GM19463 (cell line): ENCODE data around the gene SLC9A8.
"Not testable (repeated sequence)": the region's sequence is repeated elsewhere in the genome, so short reads cannot be mapped to it uniquely, and the experiment has no call there.

Source experiments
- ATAC-seq: cut with Tn5 transposase; IDR thresholded peaks from one replicate; pipeline ENCODE4 v1.9.1; 2021; ENCODE audit warnings: mild to moderate bottlenecking, moderate library complexity; ENCODE audit not compliant: unreplicated experiment

SLC9A8 gene

DNA sequence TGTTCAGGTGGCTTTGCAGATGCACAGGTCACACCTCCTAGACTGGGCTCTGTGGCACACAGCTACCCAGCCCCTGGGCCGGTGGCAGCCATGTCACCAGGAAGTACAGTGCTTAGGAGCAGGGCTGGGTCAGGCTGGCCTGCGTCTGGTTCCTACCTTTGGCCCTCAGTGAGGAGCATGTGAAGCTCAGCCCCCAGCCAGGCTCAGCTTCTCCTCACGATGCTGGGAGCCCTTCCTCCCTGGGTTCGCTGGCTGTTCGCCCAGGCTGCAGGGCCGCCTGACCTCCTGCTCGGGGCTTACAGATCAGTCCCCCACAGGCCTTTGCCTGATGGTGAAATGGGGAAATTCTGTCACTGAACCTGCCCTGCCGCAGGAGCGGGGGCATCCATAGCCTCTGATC, 79.6 kb downstream of the SLC9A8 start:
- no peak for ATAC-seq

DNA sequence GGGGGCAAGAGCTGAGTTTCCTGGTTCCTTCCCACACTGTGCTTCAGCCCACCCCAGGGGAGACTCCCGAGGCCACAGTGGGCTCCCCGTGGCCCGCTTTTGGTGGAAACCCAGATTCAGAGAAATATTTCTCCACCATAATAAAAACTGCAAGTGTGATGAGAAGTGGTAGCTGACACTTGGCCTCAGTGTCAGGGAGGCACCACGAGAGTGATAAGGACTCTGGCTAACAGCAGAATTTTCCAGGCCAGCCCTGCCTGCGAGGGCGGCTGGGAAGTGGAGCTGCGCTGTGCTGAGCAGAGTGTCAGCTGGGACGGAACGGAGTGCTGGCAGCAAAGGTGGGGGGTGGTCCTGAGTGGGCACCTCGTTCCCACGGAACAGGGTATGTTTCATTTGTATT, 80.2 kb downstream of the SLC9A8 start:
- ATAC-seq, result no peak

DNA sequence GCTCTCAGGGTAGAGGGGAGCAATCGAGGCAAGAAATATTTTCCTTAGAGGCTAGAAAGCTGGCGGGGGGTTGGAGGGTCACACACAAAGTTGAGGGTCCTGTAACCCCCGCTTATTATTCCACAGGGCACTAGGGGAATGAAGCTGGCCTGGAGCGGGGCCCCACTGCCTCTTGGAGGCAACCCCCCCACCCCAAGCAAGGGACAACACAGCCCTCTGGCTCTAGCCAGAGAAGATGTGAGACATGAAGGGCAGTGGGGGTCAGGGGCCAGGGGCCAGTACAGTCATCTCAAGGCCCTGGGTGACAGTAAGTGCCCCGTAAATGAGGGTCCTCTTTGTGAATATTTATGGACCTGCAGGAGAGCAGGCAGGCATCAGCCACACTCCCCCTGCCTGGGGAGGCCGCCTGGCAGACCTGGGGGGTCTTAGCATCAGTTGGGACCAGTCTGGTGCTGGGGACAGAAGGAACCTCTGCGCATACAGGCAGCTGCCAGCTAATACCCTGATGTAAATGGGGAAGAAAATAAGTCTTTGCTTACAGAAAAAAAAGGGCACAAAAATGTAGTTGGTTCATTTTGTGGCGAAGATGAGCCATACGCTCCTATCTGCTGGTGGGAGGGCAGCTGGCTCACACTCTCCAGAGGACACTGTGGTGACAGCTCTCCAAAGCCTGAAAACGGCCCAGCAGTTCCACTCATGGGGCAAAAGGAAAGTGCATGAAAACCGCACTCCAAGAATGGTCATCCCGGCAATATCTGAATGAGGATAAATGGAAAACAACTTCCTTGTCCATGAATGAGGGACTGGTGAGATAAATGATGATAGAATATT, 80.8 kb downstream of the SLC9A8 start:
- ATAC-seq, result no peak

DNA sequence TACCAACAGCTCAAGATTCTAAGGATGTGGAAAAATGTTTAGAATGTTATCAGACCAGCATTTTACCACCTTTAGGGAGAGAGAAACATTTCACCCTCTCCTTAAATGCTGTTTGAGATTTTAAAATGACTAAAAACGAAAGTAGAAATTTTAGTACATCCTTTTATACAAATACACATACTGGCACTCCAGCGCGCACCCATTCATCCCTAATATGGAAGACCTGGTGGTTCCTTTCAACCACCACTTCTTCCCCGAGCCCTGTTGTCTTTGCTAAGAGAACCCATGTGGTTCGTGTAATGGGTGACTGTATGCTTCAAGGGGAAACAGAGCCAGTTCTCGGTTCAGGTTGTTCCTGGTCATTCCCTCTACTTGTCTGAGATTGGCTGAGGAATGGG, 81.4 kb downstream of the SLC9A8 start:
- no peak for ATAC-seq

DNA sequence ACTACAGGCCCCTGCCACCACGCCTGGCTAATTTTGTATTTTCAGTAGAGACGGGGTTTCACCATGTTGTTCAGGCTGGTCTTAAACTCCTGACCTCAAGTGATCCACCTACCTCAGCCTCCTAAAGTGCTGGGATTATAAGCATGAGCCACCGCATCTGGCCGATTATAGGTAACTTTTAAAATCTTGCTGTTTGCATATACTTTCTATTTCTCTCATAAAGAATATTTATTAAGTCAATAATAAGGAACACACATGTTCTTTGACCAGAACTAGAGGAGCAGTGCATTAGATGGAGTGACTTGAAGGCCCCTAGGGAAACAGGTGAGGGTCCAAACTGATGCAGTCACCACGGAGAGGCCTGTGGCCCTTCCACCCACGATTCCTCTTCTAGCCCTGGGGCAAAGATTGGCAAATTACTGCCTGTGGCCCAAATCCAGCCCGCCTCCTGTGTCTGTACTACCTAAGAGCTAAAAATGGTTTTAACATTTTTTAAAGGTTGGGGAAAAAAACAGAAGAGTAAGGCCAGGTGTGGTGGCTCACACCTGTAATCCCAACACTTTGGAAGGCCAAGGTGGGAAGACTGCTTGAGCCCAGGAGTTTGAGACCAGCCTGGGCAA, 83.0 kb downstream of the SLC9A8 start:
- ATAC-seq, result not testable (repeated sequence)

DNA sequence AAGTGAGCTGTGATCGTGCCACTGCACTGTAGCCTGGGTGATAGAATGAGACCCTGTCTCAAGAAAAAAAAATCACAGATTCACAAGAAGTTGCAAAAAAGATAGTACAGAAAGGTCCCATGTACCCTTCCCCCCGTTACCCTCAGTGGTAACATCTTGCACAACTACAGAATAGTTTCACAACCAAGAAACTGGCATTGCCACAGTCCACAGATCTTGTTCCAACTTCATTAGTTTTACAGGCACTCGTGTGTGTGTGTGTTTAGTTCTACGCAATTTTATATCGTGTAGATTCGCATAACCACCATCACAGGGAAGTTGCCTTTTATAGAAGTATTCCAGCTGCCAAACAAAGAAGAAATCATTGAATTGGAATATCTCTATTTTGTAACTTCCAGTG, 83.6 kb downstream of the SLC9A8 start:
- ATAC-seq, result no peak

DNA sequence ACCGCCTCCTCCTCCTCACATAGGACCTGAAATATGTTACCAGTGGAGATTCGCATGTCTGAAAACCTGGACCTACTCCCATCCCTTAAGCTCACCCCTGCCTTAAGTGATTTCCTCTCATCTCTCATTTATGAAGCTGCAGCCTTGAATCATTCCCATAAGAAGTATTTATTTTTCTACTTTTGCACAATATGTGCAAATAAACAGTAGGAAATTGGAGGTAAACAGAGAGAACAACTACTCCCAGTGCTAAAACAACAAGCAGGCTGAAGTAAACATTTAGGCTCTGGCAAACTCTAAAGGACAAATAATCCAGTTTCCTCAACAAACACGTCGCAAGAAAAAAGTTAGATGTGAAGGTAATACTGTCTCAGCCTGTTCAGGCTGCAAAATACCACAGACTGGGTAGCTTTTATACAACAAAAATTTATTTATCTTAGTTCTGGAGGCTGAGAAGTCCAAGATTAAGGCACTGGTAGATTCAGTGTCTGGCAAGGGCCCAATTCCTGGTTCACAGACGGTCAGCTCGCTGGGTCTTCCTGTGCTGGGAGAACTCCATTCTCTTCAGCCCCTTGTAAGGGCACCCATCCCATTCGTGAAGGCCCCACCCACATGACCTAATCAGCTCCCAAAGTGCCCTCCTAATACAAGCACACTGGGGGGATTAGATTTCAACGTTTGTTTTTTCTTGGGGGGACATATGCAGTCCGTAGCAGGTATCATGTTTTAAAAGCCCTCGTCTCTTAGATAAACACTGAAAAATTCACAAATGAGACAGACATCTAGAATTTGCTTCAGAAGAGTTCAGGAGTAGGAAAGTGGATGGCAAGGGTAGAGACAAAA, 87.1 kb downstream of the SLC9A8 start:
- no peak for ATAC-seq

DNA sequence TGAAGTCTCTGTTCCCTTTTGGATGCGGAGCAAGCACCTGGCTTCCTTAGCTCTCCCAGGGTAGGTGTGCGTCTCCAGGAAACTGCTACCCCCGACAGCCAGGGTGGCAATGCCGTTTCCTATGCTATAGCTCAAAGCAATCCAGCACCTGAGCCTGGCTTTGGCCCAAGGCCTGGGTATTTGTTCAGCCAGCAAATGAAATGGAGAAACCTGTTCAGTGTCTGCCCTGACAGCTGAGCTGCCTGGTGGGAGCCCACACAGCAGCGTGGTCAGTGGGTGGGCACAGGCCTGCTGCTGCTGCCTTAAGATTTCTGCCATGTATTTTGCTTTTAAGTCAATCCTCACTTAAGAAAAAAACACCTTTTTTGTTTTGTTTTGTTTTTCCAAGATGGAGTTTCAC, 89.0 kb downstream of the SLC9A8 start:
- no peak for ATAC-seq

DNA sequence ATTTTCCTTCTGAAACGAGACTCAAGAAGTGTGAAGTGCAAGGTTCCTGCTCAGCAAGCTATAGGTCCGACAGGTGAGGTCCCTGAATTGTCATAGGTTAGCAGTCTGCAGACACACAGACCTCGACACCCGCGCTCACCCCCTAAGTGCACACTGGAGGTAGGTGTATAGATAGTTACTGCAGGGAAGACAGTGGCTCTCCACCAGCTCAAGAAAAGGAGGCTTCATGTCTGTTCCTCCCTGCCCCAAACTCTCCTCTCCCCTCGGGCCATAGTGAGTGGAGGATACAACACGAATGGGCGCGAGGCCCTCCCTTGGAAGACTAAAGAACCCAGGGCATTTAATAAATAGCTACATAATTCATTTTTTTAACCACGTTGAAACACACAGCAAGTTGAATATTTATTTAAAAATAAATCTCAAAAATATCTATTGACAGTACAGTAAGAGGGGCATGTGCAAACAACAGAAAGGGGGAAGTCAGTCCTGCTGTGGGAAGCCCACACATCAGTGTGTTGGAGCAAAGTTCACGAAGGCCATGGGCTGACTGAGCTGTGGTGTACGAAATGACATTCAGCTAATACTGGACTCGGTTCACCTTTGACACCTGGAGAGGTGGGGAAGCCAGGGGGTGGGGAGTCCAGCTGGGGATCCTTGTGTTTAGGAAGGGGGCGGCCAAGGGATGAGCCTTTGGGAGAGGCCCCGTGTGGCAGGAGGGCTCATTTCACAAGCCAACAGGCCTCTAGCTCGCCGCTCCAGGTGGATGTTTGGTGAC, 92.0 kb downstream of the SLC9A8 start:
- no peak for ATAC-seq

DNA sequence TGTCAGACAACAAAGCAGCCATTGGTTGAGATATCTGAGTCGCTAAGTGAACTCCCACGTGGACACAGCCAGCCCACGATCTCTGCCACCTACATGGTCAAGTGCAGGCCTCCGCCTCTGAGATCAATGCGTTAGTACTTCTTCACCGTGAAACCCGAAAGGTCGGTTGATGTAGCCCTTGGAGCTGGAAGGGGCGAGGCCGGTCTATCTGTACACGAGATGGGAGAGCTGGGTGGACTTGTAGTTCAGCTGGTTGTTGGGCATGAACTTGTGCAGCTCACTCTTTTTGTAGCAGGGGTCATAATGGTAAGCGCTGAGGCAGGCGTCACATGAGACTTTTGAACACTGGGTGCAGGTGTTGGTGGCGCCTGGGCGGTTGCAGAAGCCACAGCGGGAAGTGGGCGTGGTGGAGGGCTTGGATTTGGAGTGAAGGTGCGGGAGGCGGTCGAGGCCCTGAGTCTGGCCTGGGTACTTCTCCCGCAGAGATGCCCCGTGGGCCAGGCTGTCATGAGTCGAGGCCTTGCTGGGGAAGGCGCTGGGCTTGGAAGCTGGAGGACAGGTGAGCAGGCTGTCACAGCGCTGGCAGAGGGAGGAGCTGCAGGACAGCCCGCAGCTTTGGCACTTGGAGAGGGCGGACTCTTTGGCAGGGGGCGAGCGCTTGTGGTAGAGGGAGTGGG, 92.9 kb downstream of the SLC9A8 start:
- no peak for ATAC-seq

DNA sequence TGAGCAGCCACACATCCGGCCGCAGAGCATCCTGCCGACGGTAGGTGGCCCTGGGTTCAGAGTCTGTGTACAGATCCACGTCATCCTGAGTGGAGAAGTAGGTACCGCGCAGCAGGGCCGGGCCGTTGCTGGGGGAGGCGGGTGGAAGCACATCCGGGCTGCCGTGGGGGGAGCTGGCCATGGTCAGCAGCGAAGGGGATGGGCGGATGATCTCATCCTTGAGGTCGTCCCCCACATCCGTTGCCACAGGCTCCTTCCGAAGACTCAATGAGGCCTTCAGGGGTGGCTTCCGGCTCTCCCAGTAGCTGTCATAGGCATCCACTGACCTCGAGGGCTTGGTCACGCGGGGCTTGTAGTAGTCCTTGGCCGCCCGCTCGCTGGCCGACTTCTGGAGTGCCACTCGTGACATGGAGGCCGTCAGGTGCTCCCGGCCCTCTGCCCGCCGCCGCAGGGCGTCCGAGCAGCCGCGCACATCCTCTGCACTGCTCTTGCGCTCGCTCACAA, 93.5 kb downstream of the SLC9A8 start:
- no peak for ATAC-seq

DNA sequence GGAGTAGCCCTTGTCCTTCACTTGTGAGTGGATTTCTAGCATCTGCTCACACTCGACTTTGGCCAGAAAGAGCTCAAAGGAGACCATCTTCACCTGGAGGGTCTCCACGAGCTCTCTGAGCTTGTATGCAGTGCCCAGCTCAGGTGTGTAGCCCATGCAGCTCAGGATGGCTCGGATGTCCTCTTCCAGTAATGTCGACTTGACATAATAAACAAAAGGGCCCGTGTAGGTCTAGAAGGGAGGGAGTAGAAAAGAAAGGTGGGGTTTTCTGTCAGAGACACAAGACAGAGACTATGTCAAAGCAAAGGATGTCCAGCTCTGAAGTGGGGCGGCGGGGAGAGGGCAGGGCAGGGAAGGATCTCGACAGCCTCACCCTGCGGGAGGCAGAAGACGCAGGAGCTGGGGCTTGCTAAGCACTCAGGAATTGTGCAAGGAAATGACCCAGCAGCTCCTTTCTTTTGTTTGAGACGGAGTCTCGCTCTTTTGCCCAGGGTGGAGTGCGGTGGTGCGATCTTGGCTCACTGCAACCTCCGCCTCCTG, 94.1 kb downstream of the SLC9A8 start:
- no peak for ATAC-seq

DNA sequence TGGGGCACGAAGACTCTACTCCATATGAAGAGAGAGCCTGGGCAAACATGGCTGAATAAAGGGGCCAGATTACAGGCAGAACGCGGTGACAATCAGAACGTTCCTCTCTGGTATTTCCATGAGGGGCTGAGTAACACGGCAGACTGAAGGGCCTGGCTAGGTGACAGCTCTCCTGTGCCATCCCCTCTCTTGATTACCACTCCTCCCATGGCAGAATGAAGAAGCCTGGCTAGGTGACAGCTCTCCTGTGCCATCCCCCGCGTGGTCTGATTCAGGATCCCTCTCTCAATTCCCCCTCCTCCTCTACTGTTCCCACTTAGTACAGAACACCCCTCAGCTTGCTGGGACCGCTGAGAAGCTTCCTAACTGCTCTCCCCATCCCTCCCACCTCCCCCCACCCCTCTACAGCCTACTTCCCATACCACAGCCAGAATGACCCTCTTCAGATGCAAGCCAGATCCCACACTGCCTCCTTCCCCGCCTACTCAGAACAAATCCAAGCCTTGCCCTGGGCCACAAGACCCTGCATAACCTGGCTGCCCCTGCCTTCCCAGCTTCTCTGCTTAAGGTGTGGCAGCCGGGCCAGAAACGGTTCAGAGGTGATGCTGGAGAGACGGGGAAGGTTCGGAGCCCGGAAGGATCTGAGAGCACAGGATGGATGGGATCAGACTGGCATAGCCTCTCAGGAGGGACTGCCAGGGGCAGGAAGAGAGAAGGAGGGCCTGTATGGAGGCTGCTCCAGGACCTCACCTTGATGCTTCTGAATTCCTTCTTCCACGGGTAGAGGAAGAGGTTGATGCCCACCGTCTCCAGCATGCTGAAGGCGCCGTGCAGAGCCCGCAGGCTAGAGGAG, 95.0 kb downstream of the SLC9A8 start:
- ATAC-seq, result no peak

DNA sequence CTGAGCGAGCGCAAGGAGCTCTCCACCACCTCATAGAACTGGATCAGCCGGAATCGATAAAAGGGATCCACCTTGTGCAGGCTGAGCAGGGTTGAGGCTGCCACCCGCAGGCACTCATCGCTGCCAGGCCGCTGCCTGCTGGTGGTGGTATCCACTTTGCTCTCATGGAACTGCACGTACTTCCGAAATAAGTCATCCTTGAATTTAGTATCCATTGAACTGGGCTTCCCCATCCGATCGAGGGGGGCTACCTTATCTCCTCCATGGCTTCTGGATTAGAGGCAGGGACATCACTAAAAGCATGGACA, 95.6 kb downstream of the SLC9A8 start:
- ATAC-seq, result no peak

DNA sequence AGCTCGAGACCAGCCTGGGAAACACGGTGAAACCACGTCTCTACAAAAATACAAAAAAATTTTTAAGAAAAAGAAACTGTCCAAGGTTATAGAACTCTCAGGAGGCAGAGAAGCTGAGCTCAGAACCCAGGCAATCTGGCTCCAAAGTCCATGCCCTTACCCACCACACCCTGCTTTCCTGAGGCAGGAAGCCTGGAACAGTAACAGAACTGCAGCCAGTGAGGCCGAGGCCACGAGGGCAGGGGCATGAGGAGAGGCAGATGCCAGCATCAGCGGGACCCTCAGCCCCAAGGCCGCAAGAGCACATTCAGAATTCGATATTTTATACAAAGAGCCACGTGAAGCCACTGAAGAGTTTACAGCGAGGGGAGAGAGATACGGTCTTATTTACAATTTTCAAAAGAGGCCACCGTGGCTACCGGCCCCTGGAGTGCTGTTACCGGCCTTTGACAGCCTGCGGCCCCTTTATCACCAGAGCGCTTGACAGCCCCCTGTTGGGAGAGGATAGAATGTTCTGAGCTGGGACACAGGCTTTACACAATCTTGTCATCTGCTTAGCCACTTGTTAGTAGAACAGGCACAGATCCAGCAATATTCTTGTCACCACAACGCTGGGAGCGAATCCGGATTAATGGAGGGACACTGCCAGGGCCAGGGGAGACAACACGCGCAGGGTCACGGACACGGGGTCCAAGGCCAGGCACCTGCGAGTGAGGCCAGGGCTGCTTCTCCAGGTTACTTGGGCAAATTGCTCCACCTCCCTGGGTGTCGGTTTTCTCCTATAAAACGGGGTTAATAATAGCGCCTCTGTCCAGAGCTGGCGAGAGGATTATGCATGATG, 97.1 kb downstream of the SLC9A8 start:
- ATAC-seq, result no peak

DNA sequence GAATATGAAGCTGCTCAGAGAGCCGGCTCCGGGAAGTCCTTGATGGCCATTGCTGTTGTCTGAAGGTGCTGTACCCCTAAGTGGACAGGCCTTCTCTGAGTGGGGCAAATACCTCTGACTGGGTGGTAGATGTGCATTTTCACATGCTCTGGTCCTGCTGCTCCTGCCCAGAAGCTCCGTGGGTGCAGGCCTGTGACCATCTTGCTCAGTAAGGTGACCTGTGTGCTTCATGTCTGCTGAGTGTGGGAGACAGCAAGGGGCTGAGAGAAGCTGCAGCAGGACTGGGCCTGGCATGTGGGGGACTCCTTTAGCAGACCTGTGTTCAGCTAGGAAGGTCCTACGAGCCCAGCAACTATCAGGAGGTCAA, 97.7 kb downstream of the SLC9A8 start:
- no peak for ATAC-seq

DNA sequence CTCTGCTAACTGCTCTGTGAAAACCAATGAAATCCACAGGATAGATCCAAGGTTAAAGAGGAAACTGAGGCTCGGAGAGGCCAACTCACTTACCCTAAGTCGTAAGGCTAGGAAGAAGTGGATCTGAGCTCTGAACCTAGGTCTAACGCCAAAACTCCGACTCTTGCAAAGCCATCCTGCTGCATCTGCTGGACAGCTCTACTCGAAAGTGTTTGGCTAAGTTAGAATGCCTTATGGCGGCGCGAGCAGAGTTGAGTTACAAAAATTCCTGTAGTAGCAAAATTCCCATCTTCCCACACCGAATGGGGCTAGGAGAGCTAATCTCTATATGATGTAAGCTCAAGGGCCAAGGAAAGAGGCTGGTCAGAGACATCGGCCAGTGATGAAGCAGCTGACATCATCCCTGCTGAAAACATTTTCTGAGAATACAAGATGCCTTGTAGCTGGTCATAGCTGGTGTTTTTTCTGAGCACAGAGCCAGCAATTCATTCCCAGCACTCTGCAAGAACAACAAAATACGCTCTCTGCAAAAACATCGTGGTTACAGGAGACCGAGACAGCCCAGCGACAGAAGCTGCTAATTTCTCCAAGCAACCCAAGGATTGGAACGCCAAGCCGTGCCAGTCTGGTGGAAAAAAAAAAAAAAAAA, 100.9 kb downstream of the SLC9A8 start:
- no peak for ATAC-seq
